HG02943 (cell line): ENCODE results near the gene C16orf46.
"Not testable (repeated sequence)": the region's sequence is repeated elsewhere in the genome, so short reads cannot be mapped to it uniquely, and the experiment has no call there.

Experiments
- ATAC-seq: cut with Tn5 transposase; IDR thresholded peaks from one replicate; pipeline ENCODE4 v1.9.1; 2021; ENCODE audit warnings: mild to moderate bottlenecking, low read depth, moderate library complexity; ENCODE audit not compliant: unreplicated experiment

C16orf46 gene, protein sequence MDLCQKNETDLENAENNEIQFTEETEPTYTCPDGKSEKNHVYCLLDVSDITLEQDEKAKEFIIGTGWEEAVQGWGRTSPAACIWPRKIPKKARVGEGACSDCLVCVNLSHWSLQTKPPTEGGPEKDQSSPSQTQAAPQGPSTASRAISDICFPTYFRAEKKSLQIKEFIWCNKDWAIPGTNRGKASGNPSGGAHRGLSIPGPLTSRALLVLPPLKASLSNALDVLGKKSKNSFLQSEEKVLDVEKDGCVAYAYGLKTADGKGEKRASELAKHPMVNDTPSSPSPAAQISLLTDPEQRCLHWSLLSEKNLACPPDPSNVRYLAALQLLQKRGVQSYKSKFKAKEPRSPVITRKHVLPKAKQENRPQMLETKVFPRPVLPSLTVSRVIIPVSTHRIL

DNA sequence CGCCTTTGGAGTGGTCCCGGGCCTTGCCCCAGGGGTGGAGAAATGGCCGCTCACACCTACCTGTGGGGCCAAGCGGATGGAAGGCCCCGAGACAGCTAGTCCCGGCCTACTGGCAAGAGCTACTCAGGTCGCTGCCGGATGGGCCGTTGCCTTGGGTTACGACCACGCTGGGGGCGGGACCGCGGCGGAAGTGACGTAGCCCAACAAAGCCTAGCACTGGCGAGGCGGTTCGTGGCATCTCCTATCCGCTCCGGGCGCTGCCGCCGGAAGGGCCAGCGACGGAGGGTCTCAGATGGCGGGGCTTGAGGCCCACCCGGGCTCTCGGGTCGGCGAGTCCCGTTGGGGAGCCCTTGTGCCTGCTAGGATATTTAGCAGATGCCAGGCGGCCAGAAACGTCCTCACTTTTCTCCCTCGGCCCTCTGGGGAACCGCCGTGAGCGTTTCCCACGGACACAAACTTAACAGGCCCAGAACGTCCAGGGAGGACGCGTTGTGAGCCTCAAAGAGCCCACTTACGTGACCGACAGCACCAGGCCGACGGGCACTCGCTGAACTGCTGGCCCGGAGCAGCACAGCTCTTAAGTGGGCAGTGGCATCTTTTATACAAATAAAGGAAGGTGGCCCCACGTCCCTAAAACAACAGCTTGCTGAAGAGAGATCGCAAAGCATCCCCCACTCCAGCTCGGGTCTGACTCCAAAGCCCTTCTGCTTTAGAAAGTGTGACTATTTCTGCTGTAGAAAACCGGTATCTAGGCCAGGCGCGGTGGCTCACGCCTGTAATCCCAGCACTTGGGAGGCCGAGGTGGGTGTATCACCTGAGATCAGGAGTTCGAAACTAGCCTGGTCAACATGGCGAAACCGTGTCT, at the start of gene C16orf46:
C16orf46 (minus strand) TSS at position 163 of the 865 bp plus-strand sequence. CDS start 13,283 bp downstream, outside the sequence.
- ATAC-seq: peak; percentile 97

GRCh38 chr16:81123092-81123852, 46.2 kb upstream of the C16orf46 start:
- no peak for ATAC-seq

DNA sequence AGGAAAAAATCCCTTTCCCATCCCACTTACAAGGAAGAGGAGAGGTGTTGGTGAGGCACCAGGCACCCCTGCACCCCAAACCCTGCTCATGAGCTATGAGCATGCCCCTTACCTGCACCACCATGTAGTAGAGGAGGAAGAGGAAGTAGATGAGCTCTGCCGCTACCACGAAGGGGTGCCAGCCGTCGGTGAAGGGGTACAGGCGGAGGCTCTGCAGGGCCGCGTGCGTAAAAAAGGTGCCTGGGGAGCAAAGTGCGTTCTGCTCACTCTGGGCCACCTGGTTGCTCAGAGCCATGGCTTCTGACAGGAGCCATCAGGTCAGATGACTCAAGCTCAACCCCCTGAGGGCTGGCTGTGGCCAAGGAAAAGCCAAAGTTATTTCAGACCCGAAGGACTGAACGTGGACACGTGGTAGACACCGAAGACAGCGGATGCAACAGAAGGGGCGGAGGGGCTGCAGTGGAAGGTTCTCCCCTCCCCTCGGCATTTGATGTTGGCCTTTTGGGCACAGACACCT, 44.5 kb upstream of the C16orf46 start:
- no peak for ATAC-seq

DNA sequence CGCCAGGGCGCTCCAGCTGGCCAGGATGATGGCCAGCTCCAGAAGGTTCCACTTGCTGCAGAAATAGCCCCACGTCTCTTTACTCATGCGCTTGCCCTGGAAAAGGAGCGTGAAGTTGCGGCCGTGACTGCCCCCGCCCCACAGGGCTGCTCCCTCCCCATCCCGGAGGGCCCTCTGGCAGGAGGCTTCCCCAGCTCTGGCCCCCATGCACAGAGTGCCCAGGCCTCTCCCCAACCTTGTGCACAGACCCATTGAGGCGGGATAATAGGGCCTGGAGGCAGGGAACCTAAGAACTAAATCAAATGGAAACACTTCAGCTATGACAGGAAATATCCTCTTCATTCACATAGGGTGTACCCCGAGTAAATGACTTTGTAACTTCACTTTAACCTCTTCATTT, 40.4 kb upstream of the C16orf46 start:
- ATAC-seq: no peak

- no peak for ATAC-seq
Measured at GRCh38 chr16:81116285-81116684, 39.2 kb upstream of the C16orf46 start.

GRCh38 chr16:81112453-81112852, 35.4 kb upstream of the C16orf46 start:
- no peak for ATAC-seq

- ATAC-seq: not testable (repeated sequence)
Measured at GRCh38 chr16:81109274-81109673, 32.2 kb upstream of the C16orf46 start.

- no peak for ATAC-seq
Measured at GRCh38 chr16:81107511-81107910, 30.5 kb upstream of the C16orf46 start.

DNA sequence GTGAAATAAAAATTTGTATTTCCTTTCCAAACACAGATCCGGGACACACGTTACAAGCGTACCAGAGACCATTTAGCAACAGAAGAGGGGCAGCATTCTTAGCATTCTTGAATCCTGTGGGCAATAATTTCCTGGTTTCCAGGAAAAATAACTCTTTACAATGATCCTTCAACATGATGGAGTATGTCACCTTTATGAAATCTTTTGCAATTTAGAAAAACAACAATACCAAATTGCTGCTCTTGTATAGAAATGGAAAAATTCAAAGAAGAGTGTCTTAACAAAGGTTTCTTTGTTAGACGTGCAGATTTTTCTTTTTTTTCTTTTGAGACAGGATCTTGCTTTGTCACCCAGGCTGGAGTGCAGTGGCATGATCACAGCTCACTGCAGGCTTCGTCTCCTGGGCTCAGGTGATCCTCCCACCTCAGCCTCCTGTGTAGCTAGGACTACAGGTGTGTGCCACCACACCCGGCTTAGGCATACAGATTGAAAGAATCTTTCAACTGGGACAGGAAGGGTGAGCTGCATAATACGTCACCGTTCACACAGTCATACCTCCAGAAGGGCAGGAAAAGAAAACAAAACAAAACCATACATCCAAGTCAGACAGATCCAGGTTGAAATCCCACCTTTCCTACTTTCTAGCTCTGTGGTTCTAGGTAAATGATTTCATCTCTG, 29.9 kb upstream of the C16orf46 start:
- no peak for ATAC-seq

DNA sequence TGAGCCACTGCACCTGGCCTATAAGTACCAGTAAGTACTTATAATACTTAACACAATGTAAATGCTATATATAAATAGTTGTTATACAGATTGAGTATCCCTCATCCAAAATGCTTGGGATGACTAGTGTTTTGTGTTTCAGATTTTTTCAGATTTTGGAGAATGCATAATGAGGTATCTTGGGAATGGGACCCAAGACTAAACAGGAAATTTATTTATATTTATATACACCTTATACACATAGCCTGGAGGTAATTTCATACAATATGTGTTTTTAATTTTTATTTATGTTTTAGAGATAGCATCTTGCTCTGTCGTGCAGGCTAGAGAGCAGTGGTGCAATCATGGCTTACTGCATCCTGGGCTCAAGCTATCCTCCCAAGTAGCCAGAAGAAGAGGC, 28.9 kb upstream of the C16orf46 start:
- ATAC-seq: no peak

DNA sequence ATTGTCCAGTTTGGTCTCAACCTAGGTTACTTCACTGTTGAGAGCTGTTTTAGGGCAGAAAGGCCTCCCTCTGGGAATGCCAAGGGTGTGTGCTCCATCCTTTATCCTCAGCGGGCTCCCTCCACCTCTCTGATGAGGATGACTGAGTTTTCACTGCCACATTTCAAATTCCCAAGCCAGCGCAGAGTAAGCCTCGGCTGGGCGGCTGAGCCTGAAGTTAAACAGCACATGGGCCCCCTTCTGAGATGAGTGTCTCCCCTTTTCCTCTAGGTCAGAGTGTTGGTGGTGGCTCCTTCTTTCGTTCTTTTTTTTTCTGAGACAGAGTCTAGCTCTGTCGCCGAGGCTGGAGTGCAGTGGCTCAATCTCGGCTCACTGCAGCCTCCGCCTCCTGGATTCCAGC, 24.7 kb upstream of the C16orf46 start:
- ATAC-seq: no peak

GRCh38 chr16:81099958-81100357, 22.9 kb upstream of the C16orf46 start:
- ATAC-seq: no peak

GRCh38 chr16:81097230-81097629, 20.2 kb upstream of the C16orf46 start:
- no peak for ATAC-seq

GRCh38 chr16:81096715-81097208, 19.7 kb upstream of the C16orf46 start:
- no peak for ATAC-seq

DNA sequence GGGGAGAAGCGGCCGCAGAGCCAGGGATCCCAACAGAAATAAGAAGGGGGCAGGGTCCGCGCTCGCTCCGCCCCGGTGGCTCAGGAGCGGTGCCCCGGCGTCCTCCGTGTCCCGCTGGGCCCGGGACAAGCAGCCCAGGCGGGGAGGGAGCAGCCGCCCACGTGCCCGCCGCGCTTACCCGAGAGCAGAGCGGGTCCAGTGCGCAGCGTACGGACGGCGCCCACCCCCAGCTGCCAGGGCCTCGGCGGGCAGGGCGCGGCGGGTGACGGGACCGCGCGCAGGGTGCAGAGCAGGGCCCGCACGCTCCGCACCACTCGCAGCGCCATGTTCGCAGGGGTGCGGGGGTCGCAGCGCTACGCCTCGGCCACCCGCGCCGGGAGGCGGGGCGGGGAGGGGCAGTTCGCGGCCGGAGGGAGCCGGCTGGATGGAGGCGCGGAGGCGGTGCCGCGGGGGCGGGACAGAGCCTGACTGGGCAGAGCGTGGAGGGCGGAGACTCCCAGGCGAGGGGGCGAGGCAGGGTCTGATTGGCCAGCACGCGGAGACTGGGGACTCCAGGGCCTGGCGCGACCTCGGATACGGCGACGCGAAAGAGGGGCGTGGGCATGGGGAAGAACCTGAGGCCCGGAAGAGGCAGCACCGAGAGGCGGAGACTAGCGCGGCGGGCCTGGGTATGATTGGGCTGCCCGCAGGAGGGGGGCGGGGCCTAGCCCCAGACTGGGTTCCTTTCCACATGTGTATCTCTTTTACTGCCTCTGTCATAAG, 19.1 kb upstream of the C16orf46 start, which contains the start of gene GCSH:
GCSH (minus strand) TSS at position 443 of the 762 bp plus-strand sequence; CDS start at position 326, 117 bp downstream.
- ATAC-seq: peak; percentile 98

GRCh38 chr16:81095653-81095952, 18.6 kb upstream of the C16orf46 start:
- ATAC-seq: peak; percentile 16

DNA sequence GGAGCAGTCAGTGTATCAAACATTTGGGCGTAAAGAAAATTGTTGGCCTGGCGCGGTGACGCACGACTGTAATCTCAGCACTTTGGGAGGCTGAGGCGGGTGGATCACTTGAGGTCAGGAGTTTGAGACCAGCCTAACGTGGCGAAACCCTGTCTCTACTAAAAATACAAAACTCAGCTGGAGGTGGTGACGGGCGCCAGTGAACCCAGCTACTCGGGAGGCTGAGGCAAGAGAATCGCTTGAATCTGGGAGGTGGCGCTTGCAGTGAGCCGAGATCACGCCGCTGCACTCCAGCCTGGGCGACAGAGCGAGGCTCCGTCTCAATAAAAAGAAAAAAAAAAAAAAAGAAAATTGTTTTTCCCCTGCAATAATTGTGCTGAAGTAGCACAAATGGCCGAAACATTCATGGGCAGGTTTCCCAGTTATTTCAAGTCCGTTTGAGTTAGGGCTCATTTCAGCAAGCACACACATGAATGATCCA, 17.8 kb upstream of the C16orf46 start:
- no peak for ATAC-seq

DNA sequence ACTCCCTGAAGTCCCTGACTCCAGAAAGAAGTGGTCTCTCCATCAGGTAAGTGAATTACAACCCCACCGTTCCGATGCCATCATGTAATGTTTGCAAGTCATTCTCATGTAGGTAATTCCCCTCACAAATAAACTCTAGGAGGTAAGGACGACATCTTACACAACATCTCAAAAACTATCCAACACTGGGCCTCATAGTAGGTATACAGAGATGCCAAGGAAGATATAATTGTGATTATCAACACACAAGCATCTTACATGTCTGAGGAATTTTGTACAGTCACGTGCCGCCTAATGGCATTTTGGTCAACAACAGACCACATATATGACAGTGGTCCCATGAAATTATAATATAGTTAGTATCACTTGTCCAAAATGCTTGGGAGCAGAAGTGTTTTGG, 11.8 kb upstream of the C16orf46 start:
- ATAC-seq: no peak

GRCh38 chr16:81081014-81081413, 4.0 kb upstream of the C16orf46 start:
- ATAC-seq: no peak
